NCI-H187 treated with DMSO at 0.1 percent for 48 hours (cell line): ENCODE results near the gene U2AF1L4.

Experiments
- DNase-seq: peaks from one replicate; lab custom pipeline; 2025; lab: John Stamatoyannopoulos, UW

Gene U2AF1L4

GRCh38 chr19:35712567-35713505 lies 32.4 kb downstream of the U2AF1L4 start:
- no peak for DNase-seq

DNA sequence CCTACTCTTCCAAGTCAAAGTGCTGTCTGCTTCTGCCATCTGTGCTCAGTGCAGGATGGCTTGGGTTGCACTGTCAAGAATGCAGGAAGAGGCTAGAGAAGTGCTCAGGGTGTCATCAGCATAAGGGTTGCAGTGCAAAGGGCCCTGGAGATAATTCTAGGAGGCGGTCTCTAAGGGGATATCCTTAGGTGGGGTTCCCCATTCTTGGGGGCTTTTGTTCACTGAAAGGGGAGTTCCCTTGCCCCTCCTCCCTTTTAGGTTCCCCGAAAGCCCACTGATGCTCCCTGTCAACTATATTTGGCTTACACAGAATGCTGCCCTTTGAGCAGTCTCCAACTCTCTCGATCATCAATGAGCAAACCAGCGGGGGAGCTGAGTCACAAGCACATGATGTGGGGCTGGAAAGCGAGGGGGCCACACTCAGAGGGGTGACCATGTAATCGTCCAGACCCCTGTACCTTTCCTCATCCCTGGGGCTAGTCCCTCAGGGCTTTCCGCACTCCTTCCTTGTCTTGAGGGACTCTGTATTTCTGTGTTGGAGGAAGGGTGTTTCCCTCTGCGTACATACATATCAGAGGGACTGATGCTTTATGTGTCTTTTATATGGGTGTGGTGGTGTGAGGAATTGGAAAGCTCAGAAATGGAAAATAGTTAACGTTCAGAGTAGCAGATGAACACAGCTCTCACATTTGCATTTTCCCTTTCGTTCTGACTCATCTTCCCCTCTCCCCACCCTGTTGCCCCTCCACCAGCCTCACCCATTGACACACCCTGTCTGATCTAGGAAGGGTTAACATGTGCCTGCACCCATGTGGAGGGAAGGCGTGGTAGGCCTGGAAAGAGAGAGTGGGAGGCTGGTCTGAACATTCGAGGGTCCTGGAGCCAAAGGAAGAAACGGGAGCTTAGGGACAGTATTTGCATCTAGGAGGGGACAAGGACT lies 34.2 kb downstream of the U2AF1L4 start:
- DNase-seq: no peak

DNA sequence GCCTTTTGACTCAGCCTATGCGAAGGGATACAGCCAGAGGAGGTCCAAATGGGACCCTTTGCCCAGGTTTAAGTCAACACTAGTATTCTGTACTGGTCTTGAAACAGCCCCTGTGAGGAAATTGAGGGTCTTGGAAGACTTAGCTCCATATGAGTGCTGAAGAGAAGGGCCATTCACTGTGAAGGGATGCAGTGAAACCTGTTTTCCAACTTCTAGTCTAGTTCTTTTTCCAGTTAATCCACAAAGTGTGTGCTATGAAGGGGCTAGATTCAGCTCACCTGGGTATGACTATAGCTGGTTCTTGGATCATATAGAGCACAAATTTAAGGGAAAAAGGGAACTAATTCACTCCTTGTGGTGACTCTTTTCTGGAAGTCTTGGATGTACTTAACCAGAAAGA lies 36.8 kb downstream of the U2AF1L4 start:
- no peak for DNase-seq

- no peak for DNase-seq
Measured at GRCh38 chr19:35704218-35704617, 41.0 kb downstream of the U2AF1L4 start, which contains the start of gene ZBTB32. Gene ZBTB32, plus strand, starts transcription at chr19:35704558. Its CDS starts 10,069 bp downstream, at chr19:35714627.

- no peak for DNase-seq
Measured at GRCh38 chr19:35703343-35703742, 41.9 kb downstream of the U2AF1L4 start.

DNA sequence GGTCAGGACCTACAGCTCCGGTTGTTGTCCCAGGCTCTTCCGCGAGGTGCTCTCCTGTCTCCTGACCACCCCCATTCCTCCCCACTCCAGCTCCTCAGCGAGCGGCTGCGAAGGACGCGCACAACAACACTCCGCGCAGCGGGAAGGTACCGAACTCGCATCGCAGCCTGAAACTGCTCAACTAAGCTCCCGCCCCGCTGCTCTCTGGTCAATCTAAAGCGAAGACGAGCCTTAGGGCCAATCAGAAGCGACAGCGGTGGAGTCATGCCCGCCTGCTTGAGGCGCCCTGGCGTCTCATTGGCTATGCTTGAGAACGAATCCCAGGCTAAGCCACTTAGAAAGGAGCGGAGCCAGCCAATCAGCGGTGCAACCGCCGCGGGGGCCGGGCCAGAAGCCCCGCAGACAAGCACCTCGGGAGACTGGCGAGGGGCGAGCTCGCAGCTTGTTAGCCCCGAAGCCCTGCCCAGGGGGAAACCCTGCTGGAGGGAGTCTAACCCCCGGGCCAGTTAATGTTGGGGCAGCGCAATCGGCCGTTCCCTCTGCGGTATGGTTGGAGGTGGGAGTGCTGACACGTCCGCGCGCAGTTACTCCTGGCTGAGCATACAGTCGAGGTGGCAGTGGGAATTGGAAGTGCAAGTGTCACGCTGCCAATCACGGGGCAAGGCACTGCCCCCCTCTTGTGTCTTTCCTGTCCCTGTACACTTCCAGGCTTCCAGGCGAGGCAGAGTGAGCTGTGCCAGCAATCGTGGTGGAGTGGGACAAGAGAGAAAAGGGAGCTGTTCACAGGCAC lies 42.8 kb downstream of the U2AF1L4 start:
- peak; percentile 93 for DNase-seq

DNA sequence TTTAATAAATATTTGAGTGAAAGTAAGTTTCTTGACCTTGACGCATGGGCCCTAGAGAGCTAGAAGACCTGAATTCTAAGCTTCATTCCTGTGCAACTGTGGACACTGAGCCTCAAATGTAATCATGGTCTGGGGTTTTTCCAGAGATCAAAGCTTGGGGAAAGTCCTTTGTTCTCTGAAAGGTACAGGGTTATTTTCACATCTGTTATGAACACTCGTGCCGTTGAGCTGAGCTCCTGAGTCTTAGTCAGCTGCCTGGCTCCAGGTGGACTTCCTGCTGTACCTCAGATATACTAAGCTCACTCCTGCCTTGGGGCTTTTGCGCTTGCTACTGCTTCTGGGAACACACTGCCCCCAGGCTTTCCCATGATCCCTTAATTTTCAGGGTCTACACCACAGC lies 48.4 kb downstream of the U2AF1L4 start:
- no peak for DNase-seq

DNA sequence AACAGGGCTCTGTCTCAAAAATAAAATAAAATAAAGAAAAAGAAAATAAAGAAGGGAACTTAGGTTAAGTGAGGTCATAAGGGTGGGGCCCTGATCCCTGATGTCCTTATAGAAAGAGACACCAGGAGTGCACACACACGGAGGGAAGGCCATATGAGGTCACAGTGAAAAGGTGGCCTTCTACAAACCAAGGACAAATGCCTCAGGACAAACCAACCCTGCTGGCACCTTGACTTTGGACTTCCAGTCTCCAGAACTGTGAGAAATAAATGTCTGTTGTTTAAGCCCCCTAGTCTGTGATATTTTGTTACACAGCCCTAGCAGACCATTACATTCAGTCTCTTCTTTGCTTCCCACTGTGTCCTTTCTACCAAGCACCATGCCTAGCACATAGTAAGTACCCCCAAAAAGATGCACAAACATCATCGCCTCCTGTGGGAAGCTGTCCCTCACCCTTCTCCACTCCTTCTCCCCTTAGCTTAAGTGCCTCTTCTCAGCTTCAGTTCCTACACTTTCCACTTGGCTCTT lies 49.3 kb downstream of the U2AF1L4 start:
- DNase-seq: no peak

DNA sequence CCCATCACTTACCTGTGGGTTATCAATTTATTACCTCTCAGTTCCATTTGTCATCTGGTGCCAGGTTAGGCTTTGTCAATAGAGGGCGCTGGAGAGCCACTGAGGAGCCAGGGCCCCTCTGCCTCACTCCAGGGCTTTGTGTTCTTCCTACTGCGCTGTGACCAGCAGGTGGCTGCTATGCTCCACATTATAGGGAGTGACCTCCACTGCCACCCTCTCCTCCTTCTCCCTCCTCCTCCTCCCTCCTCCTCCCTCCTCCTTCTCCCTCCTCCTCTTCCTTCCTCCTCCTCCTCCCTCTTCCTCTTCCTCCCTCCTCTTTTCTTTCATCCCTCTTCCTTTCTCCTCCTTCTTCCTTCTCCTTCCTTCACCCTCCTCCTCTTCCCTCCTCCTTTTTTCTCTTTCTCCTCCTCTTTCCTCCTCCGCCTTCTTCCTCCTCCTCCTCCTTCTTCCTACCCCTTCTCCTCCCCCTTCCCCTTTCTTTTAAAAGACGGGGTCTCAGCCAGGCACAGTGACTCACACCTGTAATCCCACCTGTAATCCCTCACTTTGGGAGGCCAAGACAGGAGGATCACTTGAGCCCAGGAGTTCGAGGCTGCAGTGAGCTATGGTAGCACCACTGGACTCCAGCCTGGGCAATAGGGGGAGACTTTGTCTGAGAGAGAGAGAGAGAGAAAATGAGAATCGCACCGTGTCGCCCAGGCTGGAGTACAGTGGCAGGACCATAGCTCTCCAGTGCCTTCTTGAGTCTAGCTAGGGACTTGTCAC lies 51.2 kb downstream of the U2AF1L4 start:
- peak; percentile 74 for DNase-seq

GRCh38 chr19:35693422-35693821 lies 51.8 kb downstream of the U2AF1L4 start:
- no peak for DNase-seq
